Urinary bladder (tissue), 4 donors: Measurements from ENCODE around the gene MLYCD. TPM values are rescaled to one million over a fixed set of nuclear protein-coding genes. Genes with fewer than 3 reads are reported as not detected.

Source experiments
- DNase-seq: peaks from one replicate; pipeline ENCODE4 v3.0.0-alpha.2; 2015; ENCODE audit errors: extremely low spot score
- H3K27ac ChIP-seq: one replicate; pipeline ENCODE4 v1.5.1; 2013; ENCODE audit warnings: low read depth, mild to moderate bottlenecking, moderate library complexity
- H3K36me3 ChIP-seq: one replicate; pipeline ENCODE4 v1.6.1; 2013; ENCODE audit warnings: mild to moderate bottlenecking, moderate library complexity; ENCODE audit not compliant: insufficient read depth
- H3K4me1 ChIP-seq: one replicate; pipeline ENCODE4 v1.6.1; 2013; ENCODE audit warnings: mild to moderate bottlenecking, moderate library complexity; ENCODE audit not compliant: insufficient read depth
- H3K4me3 ChIP-seq: one replicate; pipeline ENCODE4 v1.5.1; 2013; ENCODE audit warnings: low read depth, low read length
- WGBS: extraction: QIAGEN DNeasy Blood & Tissue Kit; methylation state at CpG from one replicate; pipeline ENCODE4 v1.1.7; 2013; 5-methylcytosine and 5-hydroxymethylcytosine counted together
- polyA plus RNA-seq: library from polyadenylated mRNA; stranded (reverse); fragments of 200-250 nt; gene quantifications from one replicate; pipeline ENCODE4 v1.2.3, GENCODE V29; 2013
- total RNA-seq: library from RNA; depleted of rRNA; stranded (reverse); fragments of >200 nt; gene quantifications from one replicate; pipeline ENCODE4 v1.2.3, GENCODE V29; 2014
- donor health status: healthy with polysubstance abuse.
- donor health status: healthy.

The MLYCD gene
- total and polyA plus RNA-seq, 2 donors: 3.8 to 4.6 TPM

DNA sequence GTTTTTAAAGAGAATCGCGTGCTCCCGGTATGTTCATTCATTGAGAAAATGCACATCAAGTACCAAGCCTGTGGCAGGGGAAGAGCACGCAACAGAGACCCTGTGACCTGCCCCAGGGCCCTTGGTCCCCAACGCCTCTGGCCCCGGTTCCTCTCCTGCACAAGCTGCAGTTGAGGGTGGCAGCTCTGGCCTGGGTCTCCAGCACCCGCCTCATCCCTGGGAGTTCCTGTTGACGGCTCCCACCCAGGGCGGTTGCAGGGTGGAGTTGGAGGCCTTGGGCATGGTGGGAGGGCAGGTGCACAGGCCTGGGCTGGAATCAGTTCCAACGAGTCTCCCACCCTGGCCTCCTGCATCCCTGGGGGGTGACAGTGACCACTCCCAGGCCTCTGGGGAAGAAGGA, 74.2 kb downstream of the MLYCD start:
- H3K4me3 ChIP-seq: no peak overlapping the region

DNA sequence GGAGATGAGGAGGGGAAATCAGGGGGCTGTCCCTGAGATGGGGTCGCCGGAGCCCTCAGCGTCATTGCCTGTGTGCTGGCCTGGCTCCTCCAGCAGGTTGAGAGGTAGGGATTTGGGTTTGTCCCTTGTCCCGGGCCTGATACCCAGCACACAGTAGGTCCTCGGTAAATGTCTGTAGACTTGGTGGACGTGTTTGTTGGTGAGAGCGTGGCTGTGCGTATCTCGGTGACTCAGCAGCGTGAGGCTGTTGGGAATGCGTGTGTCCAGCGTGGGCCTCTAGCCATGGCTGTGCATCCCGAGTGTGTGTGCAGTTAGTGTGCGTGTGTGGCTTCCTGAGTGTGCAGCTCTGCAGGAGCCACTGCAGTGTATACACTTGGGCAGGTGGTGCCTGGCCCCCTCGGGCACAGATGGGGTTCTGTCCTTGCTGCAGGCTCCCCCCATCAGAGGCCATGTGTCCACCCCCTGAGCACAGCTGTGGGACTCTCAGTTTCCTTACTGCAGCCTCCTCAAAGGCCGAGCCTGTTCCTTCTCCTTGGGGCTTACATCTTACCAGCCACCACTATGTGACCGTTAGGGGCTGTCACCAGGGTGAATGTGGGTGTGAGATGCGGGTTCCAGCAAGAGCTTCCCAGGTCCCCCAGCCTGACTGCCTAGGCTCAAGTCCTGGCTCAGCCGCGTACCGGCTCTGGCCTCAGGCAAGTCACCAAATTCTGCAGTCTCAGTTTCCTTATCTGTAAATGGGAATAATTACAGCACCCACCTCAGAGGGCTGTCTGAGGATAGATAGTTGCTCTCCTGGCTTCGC, 74.9 kb downstream of the MLYCD start:
- no peak overlapping the region for H3K27ac ChIP-seq
- H3K4me1 ChIP-seq: no peaks in the 10 kb centered on the region
- DNase-seq: no peak
- H3K36me3 ChIP-seq: no peaks in the 10 kb centered on the region
- H3K4me3 ChIP-seq: no peak overlapping the region
- WGBS: 80% methylated on average over 22 of the region's 22 CpGs

More for the DNA sequence above, 74.2 kb downstream of the MLYCD start:
- Histone ChIP-seq H3K4me1 (no peaks in the 10 kb centered on the region), H3K27ac (no peak overlapping the region), H3K36me3 (no peaks in the 10 kb centered on the region)
- 82% methylated on average over 10 of the region's 10 CpGs for WGBS
- DNase-seq: no peak

DNA sequence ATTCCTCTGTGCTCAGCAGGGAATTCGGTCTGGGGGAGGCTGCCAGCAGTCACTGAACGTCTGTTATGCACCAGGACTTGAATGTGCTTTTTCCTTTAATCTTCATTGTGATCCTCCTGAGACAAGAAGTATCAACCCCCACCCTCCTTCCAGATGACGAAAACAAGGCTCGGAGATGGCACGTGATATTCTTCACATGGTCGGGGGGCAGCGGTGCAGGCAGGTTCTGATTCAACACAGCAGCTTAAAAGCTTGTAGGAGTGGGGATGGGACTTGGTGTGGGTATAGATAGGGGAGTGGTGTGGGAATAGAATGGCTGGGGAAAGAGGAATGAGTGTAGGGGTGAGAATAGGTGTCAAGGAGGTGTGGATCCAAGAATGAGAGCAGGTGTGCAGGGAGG, 75.6 kb downstream of the MLYCD start:
- DNase-seq: no peak
- 32% methylated on average over 7 of the region's 7 CpGs for WGBS

DNA sequence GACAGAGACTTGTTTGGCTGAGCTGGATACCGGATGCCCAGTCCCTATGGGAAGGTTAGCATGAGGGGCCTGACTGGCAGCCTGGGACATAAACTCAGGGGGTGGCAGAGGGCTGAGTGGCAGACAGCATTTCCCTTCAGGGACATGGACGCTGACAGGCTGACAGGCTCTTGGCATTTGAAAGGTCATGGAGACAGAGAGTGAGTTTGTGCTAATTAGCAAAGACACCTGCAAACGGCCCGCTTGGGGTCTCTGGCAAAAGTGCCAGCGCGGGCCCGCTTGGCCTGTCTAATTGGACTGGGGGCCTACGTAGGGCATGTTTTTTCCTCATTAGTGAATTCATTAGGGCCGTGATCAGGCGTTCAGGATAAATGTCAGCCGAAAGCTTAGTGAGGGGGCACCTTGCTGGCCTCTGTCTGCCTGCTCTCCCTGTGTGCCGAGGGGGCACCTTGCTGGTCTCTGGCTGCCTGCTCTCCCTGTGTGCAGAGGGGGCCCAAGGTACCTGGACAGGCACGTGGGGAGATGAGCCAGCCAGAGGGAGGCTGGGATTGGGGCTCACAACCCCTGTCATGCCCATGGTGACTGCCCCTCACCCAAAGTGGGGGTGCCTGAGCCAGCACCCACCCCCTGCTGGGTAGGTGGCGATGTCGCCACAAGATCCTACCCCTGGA, 76.8 kb downstream of the MLYCD start:
- H3K4me3 ChIP-seq: no peak overlapping the region
- H3K36me3 ChIP-seq: no peaks in the 10 kb centered on the region
- H3K4me1 ChIP-seq: no peaks in the 10 kb centered on the region
- 82% methylated on average over 15 of the region's 15 CpGs for WGBS
- no peak overlapping the region for H3K27ac ChIP-seq
- no peak for DNase-seq

More for the DNA sequence above, 75.6 kb downstream of the MLYCD start:
- Histone ChIP-seq H3K4me3 (no peak overlapping the region), H3K27ac (no peak overlapping the region), H3K36me3 (no peaks in the 10 kb centered on the region), H3K4me1 (no peaks in the 10 kb centered on the region)

Other genes with a start within 250 kb of the MLYCD start
- 122 TPM for gene HSBP1, start 91.1 kb upstream of the MLYCD start, total RNA-seq
- gene HSBP1, start 91.1 kb upstream of the MLYCD start, polyA plus RNA-seq: 45.2 TPM
- gene OSGIN1, start 54.1 kb downstream of the MLYCD start, total RNA-seq: 0.21 TPM
- gene OSGIN1, start 54.1 kb downstream of the MLYCD start, polyA plus RNA-seq: 11.9 TPM
- gene NECAB2, start 69.1 kb downstream of the MLYCD start, total RNA-seq: 1.0 TPM
- gene NECAB2, start 69.1 kb downstream of the MLYCD start, polyA plus RNA-seq: 0.20 TPM
- gene SLC38A8, start 143.7 kb downstream of the MLYCD start, total RNA-seq: not detected
- not detected for gene SLC38A8, start 143.7 kb downstream of the MLYCD start, polyA plus RNA-seq
- 81.3 TPM for gene MBTPS1, start 217.8 kb downstream of the MLYCD start, total RNA-seq
- gene MBTPS1, start 217.8 kb downstream of the MLYCD start, polyA plus RNA-seq: 67.8 TPM
- gene HSDL1, start 246.1 kb downstream of the MLYCD start, total RNA-seq: 32.7 TPM
- 12.9 TPM for gene HSDL1, start 246.1 kb downstream of the MLYCD start, polyA plus RNA-seq
- gene DNAAF1, start 246.2 kb downstream of the MLYCD start, total RNA-seq: not detected
- gene DNAAF1, start 246.2 kb downstream of the MLYCD start, polyA plus RNA-seq: 0.85 TPM